Measurements from ENCODE around the gene NKX2-1.

Gene NKX2-1

GRCh38 chr14:36518031-36518585, 1.9 kb downstream of the NKX2-1 start:
- DNase-seq (ENCODE audit: low spot score): no peak

GRCh38 chr14:36517242-36518030, 2.6 kb downstream of the NKX2-1 start:
- DNase-seq (ENCODE audit: low spot score): no peak

GRCh38 chr14:36516719-36517241, 3.3 kb downstream of the NKX2-1 start:
- DNase-seq (ENCODE audit: low spot score): no peak

GRCh38 chr14:36515896-36516718, 3.9 kb downstream of the NKX2-1 start:
- DNase-seq (ENCODE audit: low spot score): no peak

- no peak for DNase-seq (ENCODE audit: low spot score)
Measured at GRCh38 chr14:36515105-36515593, 4.9 kb downstream of the NKX2-1 start.

- DNase-seq (ENCODE audit: low spot score): no peak
Measured at GRCh38 chr14:36514278-36515104, 5.5 kb downstream of the NKX2-1 start.

GRCh38 chr14:36513451-36514277, 6.4 kb downstream of the NKX2-1 start:
- DNase-seq (ENCODE audit: low spot score): no peak

- DNase-seq (ENCODE audit: low spot score): no peak
Measured at GRCh38 chr14:36513012-36513420, 7.0 kb downstream of the NKX2-1 start.

GRCh38 chr14:36512585-36513003, 7.4 kb downstream of the NKX2-1 start:
- no peak for DNase-seq (ENCODE audit: low spot score)

GRCh38 chr14:36511981-36512584, 7.9 kb downstream of the NKX2-1 start:
- no peak for DNase-seq (ENCODE audit: low spot score)

GRCh38 chr14:36510874-36511273, 9.2 kb downstream of the NKX2-1 start:
- DNase-seq (ENCODE audit: low spot score): no peak

GRCh38 chr14:36510078-36510799, 9.8 kb downstream of the NKX2-1 start:
- no peak for DNase-seq (ENCODE audit: low spot score)

GRCh38 chr14:36509069-36509917, 10.7 kb downstream of the NKX2-1 start:
- no peak for DNase-seq (ENCODE audit: low spot score)

GRCh38 chr14:36508418-36509068, 11.5 kb downstream of the NKX2-1 start:
- no peak for DNase-seq (ENCODE audit: low spot score)

GRCh38 chr14:36507847-36508417, 12.1 kb downstream of the NKX2-1 start:
- no peak for DNase-seq (ENCODE audit: low spot score)

- DNase-seq (ENCODE audit: low spot score): no peak
Measured at GRCh38 chr14:36506732-36507614, 13.1 kb downstream of the NKX2-1 start.
